HepG2 (cell line): ENCODE measurements around the gene BLVRB. TPM values are rescaled to one million over a fixed set of nuclear protein-coding genes. Genes with fewer than 3 reads are reported as not detected.

Source experiments
- AKAP8 ChIP-seq: sonication (generic); formaldehyde crosslinking; IDR thresholded peaks from 2 replicates; pipeline ENCODE4 v1.5.1; 2020; ENCODE audit warnings: mild to moderate bottlenecking, missing genetic modification reagents
- AKNA ChIP-seq: sonication (generic); formaldehyde crosslinking; IDR thresholded peaks from 2 replicates; pipeline ENCODE4 v1.4.0; 2020; ENCODE audit warnings: missing genetic modification reagents, borderline replicate concordance
- ARID4A ChIP-seq: sonication (generic); formaldehyde crosslinking; IDR thresholded peaks from 2 replicates; pipeline ENCODE4 v1.5.0; 2020; ENCODE audit warnings: mild to moderate bottlenecking, missing genetic modification reagents, borderline replicate concordance
- ATF1 ChIP-seq: IDR thresholded peaks from 2 replicates; pipeline ENCODE4 v1.6.1; 2016; ENCODE audit warnings: mild to moderate bottlenecking, control low read depth
- ATF2 ChIP-seq: sonication (generic); formaldehyde crosslinking; IDR thresholded peaks from 2 replicates; pipeline ENCODE4 v1.4.0; 2020; ENCODE audit warnings: missing genetic modification reagents
- FOXM1 ChIP-seq: sonication (generic); formaldehyde crosslinking; IDR thresholded peaks from 2 replicates; pipeline ENCODE4 v1.5.0; 2020; ENCODE audit warnings: missing genetic modification reagents
- HHEX ChIP-seq: IDR thresholded peaks from 2 replicates; pipeline ENCODE4 v1.6.1; 2016; ENCODE audit warnings: control low read depth
- KAT8 ChIP-seq: IDR thresholded peaks from 2 replicates; pipeline ENCODE4 v1.6.1; 2016; ENCODE audit warnings: missing genetic modification reagents, missing compliant biosample characterization
- NAIF1 ChIP-seq: sonication (generic); formaldehyde crosslinking; IDR thresholded peaks from 2 replicates; pipeline ENCODE4 v1.5.0; 2020; ENCODE audit warnings: mild to moderate bottlenecking, missing genetic modification reagents, borderline replicate concordance
- PLSCR1 ChIP-seq: sonication (generic); formaldehyde crosslinking; IDR thresholded peaks from 2 replicates; pipeline ENCODE4 v1.5.0; 2020; ENCODE audit warnings: missing genetic modification reagents, mild to moderate bottlenecking, borderline replicate concordance
- TBL1XR1 ChIP-seq: fragments of 150-350 bp; IDR thresholded peaks from 2 replicates; pipeline ENCODE4 v1.6.1; 2014; ENCODE audit warnings: borderline replicate concordance, low read length; ENCODE audit not compliant: partially characterized antibody
- ZFP41 ChIP-seq: sonication (generic); formaldehyde crosslinking; IDR thresholded peaks from 2 replicates; pipeline ENCODE4 v1.4.0; 2020; ENCODE audit warnings: mild to moderate bottlenecking, missing genetic modification reagents, borderline replicate concordance
- ZNF280B ChIP-seq: sonication (generic); formaldehyde crosslinking; IDR thresholded peaks from 2 replicates; pipeline ENCODE4 v1.5.0; 2020; ENCODE audit warnings: missing genetic modification reagents, mild to moderate bottlenecking, borderline replicate concordance
- ZNF326 ChIP-seq: sonication (generic); formaldehyde crosslinking; IDR thresholded peaks from 2 replicates; pipeline ENCODE4 v1.4.0; 2020; ENCODE audit warnings: missing genetic modification reagents, borderline replicate concordance
- polyA plus RNA-seq, 8 experiments: library from polyadenylated mRNA; depleted of rRNA in 3 of 8; stranded (reverse) in 7 of 8; unstranded in 1 of 8; fragments of >200 nt; fragmentation: Illumina TruSeq in 4 of 8; extraction: Trizol in 4 of 8; gene quantifications; 2 replicates each; pipeline versions ENCODE4 v1.2.1 to v1.2.3, GENCODE V29; 2011 to 2016; ENCODE audit warnings: low read depth in 4 of 8, missing spikeins in 1 of 8, mixed read lengths in 1 of 8; ENCODE audit not compliant: insufficient read depth in 1 of 8
- total RNA-seq, 5 experiments: library from RNA; depleted of rRNA; stranded (reverse); fragments of >200 nt; fragmentation: Illumina TruSeq; extraction: Trizol; gene quantifications; 2 replicates each; pipeline ENCODE4 v1.2.3, GENCODE V29; 2016; ENCODE audit warnings: low read depth in 1 of 5

Gene BLVRB
- total and polyA plus RNA-seq, 2 of the 13 experiments (the other 11 are each of a cell fraction or from before 2014, with no cell fraction given) = 25.9 to 51.4 TPM

- no peak for TF ChIP-seq NAIF1 (CRISPR knock-in tag)
- no peak for TF ChIP-seq KAT8 (CRISPR knock-in tag)
- no peak for TF ChIP-seq PLSCR1 (CRISPR knock-in tag)
- TF ChIP-seq ZNF326 (CRISPR knock-in tag) = no peak
- no peak for TF ChIP-seq ZFP41 (CRISPR knock-in tag)
- 0 out of 2 replicates have a peak, but pooled peaks have one; percentile 22 for TF ChIP-seq ATF2 (CRISPR knock-in tag)
- TF ChIP-seq FOXM1 (CRISPR knock-in tag) = no peak
- no peak for TF ChIP-seq ATF1 (CRISPR knock-in tag)
- no peak for TF ChIP-seq AKNA (CRISPR knock-in tag)
- no peak for TF ChIP-seq HHEX (CRISPR knock-in tag)
- TF ChIP-seq ZNF280B = no peak
- no peak for TF ChIP-seq AKAP8 (CRISPR knock-in tag)
- TF ChIP-seq ARID4A (CRISPR knock-in tag) = peak; percentile 48; the same call in 1 of the 2 replicates
- TF ChIP-seq TBL1XR1 = no peak
These were observed 3.8 kb downstream of the BLVRB start (continued) for GRCh38 chr19:40461669-40462221.
